CD4-positive, alpha-beta T cell (primary cell): ENCODE data around the gene AAK1. TPM values are rescaled to one million over a fixed set of nuclear protein-coding genes. Genes with fewer than 3 reads are reported as not detected.

Experiments
- ATAC-seq: fragments of 200-7000 bp; cut with Tn5 transposase; one replicate; pipeline ENCODE4 v1.10.0; 2022; ENCODE audit warnings: mild to moderate bottlenecking; ENCODE audit not compliant: poor library complexity
- CTCF ChIA-PET: fragments of 350-600 bp; sonication (Branson Sonifier 250); formaldehyde crosslinking; loops from one replicate; lab custom pipeline; 2021; ENCODE audit warnings: antibody characterized with exemption, inconsistent platforms; lab: Charles Lee
- POLR2A ChIA-PET: fragments of 350-600 bp; sonication (Branson Sonifier 250); formaldehyde crosslinking; loops from one replicate; lab custom pipeline; 2021; ENCODE audit warnings: antibody characterized with exemption, inconsistent platforms; lab: Charles Lee
- DNase-seq, 14 experiments: peaks; one replicate each; pipeline ENCODE4 v3.0.0-alpha.2; 2013 to 2020; ENCODE audit warnings: mixed read lengths in 2 of 14
- H3K27ac ChIP-seq, 2 donors: one replicate each; pipeline versions ENCODE4 v1.5.1 to v1.7.0; 2013; ENCODE audit warnings: low read length in 2 of 2, low read depth in 1 of 2, mild to moderate bottlenecking in 1 of 2
- H3K27me3 ChIP-seq, 2 experiments: 1 replicate in 1 of 2; 2 replicates in 1 of 2; pipeline versions ENCODE4 v1.6.1 to v1.7.0; 2013; ENCODE audit warnings: low read length in 2 of 2, control low read depth in 1 of 2, mild to moderate bottlenecking in 1 of 2, moderate library complexity in 1 of 2; ENCODE audit not compliant: insufficient read depth in 2 of 2, control insufficient read depth in 1 of 2
- H3K36me3 ChIP-seq: one replicate; pipeline ENCODE4 v1.6.1; 2013; ENCODE audit warnings: low read length, control low read depth; ENCODE audit not compliant: insufficient read depth
- H3K4me1 ChIP-seq: one replicate; pipeline ENCODE4 v1.6.1; 2013; ENCODE audit warnings: low read length, control low read depth; ENCODE audit not compliant: insufficient read depth
- H3K4me3 ChIP-seq: one replicate; pipeline ENCODE4 v1.5.1; 2013; ENCODE audit warnings: mild to moderate bottlenecking, low read length, moderate library complexity
- H3K9me3 ChIP-seq, 2 experiments: 1 replicate in 1 of 2; 2 replicates in 1 of 2; pipeline versions ENCODE4 v1.6.1 to v1.7.0; 2013; ENCODE audit warnings: low read length in 2 of 2, mild to moderate bottlenecking in 2 of 2, control low read depth in 1 of 2, moderate library complexity in 1 of 2; ENCODE audit not compliant: control insufficient read depth in 1 of 2, insufficient read depth in 1 of 2
- H3K27ac Mint-ChIP-seq: one replicate; pipeline ENCODE4 v1.8.0; 2020; ENCODE audit warnings: mixed read lengths
- H3K27me3 Mint-ChIP-seq: one replicate; pipeline ENCODE4 v1.8.0; 2021; ENCODE audit warnings: mixed read lengths
- H3K36me3 Mint-ChIP-seq: one replicate; pipeline ENCODE4 v1.8.0; 2021; ENCODE audit warnings: low read depth, mixed read lengths
- H3K4me1 Mint-ChIP-seq: one replicate; pipeline ENCODE4 v1.8.0; 2021; ENCODE audit warnings: low read depth, mixed read lengths
- H3K4me3 Mint-ChIP-seq: one replicate; pipeline ENCODE4 v1.8.0; 2020; ENCODE audit warnings: mild to moderate bottlenecking, mixed read lengths
- H3K9me3 Mint-ChIP-seq: one replicate; pipeline ENCODE4 v1.8.0; 2020; ENCODE audit warnings: mixed read lengths
- CTCF ChIP-seq: fragments of 200-600 bp; IDR thresholded peaks from one replicate; pipeline ENCODE4 v1.8.0; 2022; ENCODE audit warnings: antibody characterized with exemption, mild to moderate bottlenecking
- intact Hi-C, 2 experiments: fragments of 100-400 bp; cut with DNase I in 1 of 2; cut with micrococcal nuclease in 1 of 2; formaldehyde crosslinking; loops; one replicate each; pipeline versions ENCODE4 v1.15.1 to v1.9.0; 2023 to 2025; cut with DNase I, micrococcal nuclease
- total RNA-seq, 174 experiments: library from RNA in 2 of 174; stranded (reverse) in 2 of 174; gene quantifications; one replicate each; pipeline ENCODE4 v1.2.3 and lab custom pipeline; 2021 to 2026

The AAK1 gene
- total RNA-seq, 2 experiments from 2014 or later = 201 to 208 TPM

GRCh38 chr2:69437751-69438154, 205.8 kb downstream of the AAK1 start:
- H3K27ac ChIP-seq = peak overlapping the region; percentile 87 to 94
- Mint-ChIP-seq H3K27ac (peak overlapping the region; percentile 99), H3K36me3 (peaks cover 36% of the 10 kb centered on the region), H3K4me3 (peak overlapping the region; percentile 94), H3K4me1 (peaks cover 43% of the 10 kb centered on the region), H3K9me3 (peaks cover 5% of the 10 kb centered on the region), H3K27me3 (no peaks in the 10 kb centered on the region)
- ATAC-seq (no peak), DNase-seq (peak in 2 of 14 experiments; percentile 2 to 7)
- no peaks in the 10 kb centered on the region for H3K27me3 ChIP-seq
- no peak for TF ChIP-seq CTCF
- ChIA-PET POLR2A (interaction anchor here (0.9 to 2.8 kb wide), 41 partner anchors 9 to 1630 kb away, joined by 3 to 29 read pairs (median 5); partner anchors contain the start of genes AAK1, C2orf42, GFPT1 and GMCL1), CTCF (interaction anchor here (0.6 to 2.0 kb wide), 7 partner anchors 40 to 1690 kb away, joined by 3 to 5 read pairs (median 3); partner anchors contain the start of gene SNRPG)
- H3K36me3 ChIP-seq = peaks cover 3% of the 10 kb centered on the region
- peaks cover 19% of the 10 kb centered on the region for H3K4me1 ChIP-seq
- intact Hi-C loops = loop anchor here (1.0 to 5.0 kb wide), 5 partner anchors 50 to 275 kb away; partner anchors contain the start of genes AAK1 (in 1 of the 2) and GFPT1 (in 1 of the 2)
- H3K9me3 ChIP-seq = no peaks in the 10 kb centered on the region
- H3K4me3 ChIP-seq = peak overlapping the region; percentile 81

- H3K27ac Mint-ChIP-seq = peak within 1 kb of the TSS; percentile 99
- H3K4me3 Mint-ChIP-seq = peak within 1 kb of the TSS; percentile 94
- peak; percentile 77 for ATAC-seq
- Histone ChIP-seq H3K4me1 (peaks cover 19% of the 10 kb centered on the region), H3K4me3 (peak within 1 kb of the TSS; percentile 81), H3K9me3 (no peaks in the 10 kb centered on the region), H3K27ac (peak within 1 kb of the TSS; percentile 87 to 94), H3K36me3 (peaks cover 3% of the 10 kb centered on the region), H3K27me3 (no peaks in the 10 kb centered on the region)
- ChIA-PET CTCF (interaction anchor here (0.6 to 2.0 kb wide), 11 partner anchors 8 to 1691 kb away, joined by 3 to 5 read pairs (median 3); partner anchors contain the start of gene SNRPG), POLR2A (interaction anchor here (0.6 to 2.8 kb wide), 52 partner anchors 9 to 1790 kb away, joined by 3 to 29 read pairs (median 4); partner anchors contain the start of genes AAK1, C2orf42, FAM136A and GFPT1)
- peak; percentile 25 for TF ChIP-seq CTCF
- H3K9me3 Mint-ChIP-seq = peaks cover 5% of the 10 kb centered on the region
- H3K27me3 Mint-ChIP-seq = no peaks in the 10 kb centered on the region
- intact Hi-C loops = loop anchor here (1.0 to 5.0 kb wide), 6 partner anchors 50 to 275 kb away; partner anchors contain the start of genes AAK1 (in 1 of the 2) and GFPT1 (in 1 of the 2)
- peaks cover 36% of the 10 kb centered on the region for H3K36me3 Mint-ChIP-seq
- DNase-seq = peak; percentile 70 to 95 (median 82)
- H3K4me1 Mint-ChIP-seq = peaks cover 44% of the 10 kb centered on the region
Measured at GRCh38 chr2:69436938-69437750, 206.4 kb downstream of the AAK1 start, which contains the start of gene NFU1. TSS of gene NFU1 (minus strand) at chr2:69437435. CDS start at chr2:69437422, 13 bp downstream.

- Histone ChIP-seq H3K4me1 (peaks cover 19% of the 10 kb centered on the region), H3K27me3 (no peaks in the 10 kb centered on the region), H3K27ac (peak overlapping the region; percentile 87 to 94), H3K4me3 (peak overlapping the region; percentile 81), H3K9me3 (no peaks in the 10 kb centered on the region), H3K36me3 (peaks cover 9% of the 10 kb centered on the region)
- H3K27ac Mint-ChIP-seq = peak overlapping the region; percentile 99
- CTCF ChIA-PET = interaction anchor here (0.7 to 1.5 kb wide), 4 partner anchors 41 to 380 kb away, joined by 3 to 4 read pairs (median 3); no protein-coding TSS in a partner anchor
- peak; percentile 6 for ATAC-seq
- no peaks in the 10 kb centered on the region for H3K27me3 Mint-ChIP-seq
- POLR2A ChIA-PET = interaction anchor here (0.6 to 2.8 kb wide), 37 partner anchors 11 to 1791 kb away, joined by 3 to 29 read pairs (median 5); partner anchors contain the start of genes AAK1, C2orf42, FAM136A and GFPT1
- no peak for TF ChIP-seq CTCF
- peak overlapping the region; percentile 94 for H3K4me3 Mint-ChIP-seq
- peaks cover 47% of the 10 kb centered on the region for H3K4me1 Mint-ChIP-seq
- peaks cover 36% of the 10 kb centered on the region for H3K36me3 Mint-ChIP-seq
- peaks cover 5% of the 10 kb centered on the region for H3K9me3 Mint-ChIP-seq
- peak in 1 of 14 experiments; percentile 40 for DNase-seq
- intact Hi-C loops = loop anchor here (1.0 to 5.0 kb wide), 5 partner anchors 64 to 276 kb away; partner anchors contain the start of gene AAK1 (in 1 of the 2)
Measured at GRCh38 chr2:69436596-69436937, 207.0 kb downstream of the AAK1 start.
